GM21367 (cell line): ENCODE results near the gene FAM184A.
A peak's percentile ranks its signal among the peaks of the same experiment; 100 is the strongest.
"Not testable (repeated sequence)": the region's sequence is repeated elsewhere in the genome, so short reads cannot be mapped to it uniquely, and the experiment has no call there.

Source experiments
- ATAC-seq: cut with Tn5 transposase; IDR thresholded peaks from one replicate; pipeline ENCODE4 v1.9.1; 2021; ENCODE audit not compliant: unreplicated experiment

FAM184A gene, protein sequence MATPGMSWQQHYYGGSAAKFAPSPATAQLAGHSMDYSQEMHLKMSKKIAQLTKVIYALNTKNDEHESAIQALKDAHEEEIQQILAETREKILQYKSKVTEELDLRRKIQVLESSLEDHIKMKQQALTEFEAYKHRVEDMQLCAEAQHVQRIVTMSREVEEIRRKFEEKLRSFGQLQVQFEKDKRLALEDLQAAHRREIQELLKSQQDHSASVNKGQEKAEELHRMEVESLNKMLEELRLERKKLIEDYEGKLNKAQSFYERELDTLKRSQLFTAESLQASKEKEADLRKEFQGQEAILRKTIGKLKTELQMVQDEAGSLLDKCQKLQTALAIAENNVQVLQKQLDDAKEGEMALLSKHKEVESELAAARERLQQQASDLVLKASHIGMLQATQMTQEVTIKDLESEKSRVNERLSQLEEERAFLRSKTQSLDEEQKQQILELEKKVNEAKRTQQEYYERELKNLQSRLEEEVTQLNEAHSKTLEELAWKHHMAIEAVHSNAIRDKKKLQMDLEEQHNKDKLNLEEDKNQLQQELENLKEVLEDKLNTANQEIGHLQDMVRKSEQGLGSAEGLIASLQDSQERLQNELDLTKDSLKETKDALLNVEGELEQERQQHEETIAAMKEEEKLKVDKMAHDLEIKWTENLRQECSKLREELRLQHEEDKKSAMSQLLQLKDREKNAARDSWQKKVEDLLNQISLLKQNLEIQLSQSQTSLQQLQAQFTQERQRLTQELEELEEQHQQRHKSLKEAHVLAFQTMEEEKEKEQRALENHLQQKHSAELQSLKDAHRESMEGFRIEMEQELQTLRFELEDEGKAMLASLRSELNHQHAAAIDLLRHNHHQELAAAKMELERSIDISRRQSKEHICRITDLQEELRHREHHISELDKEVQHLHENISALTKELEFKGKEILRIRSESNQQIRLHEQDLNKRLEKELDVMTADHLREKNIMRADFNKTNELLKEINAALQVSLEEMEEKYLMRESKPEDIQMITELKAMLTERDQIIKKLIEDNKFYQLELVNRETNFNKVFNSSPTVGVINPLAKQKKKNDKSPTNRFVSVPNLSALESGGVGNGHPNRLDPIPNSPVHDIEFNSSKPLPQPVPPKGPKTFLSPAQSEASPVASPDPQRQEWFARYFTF

DNA sequence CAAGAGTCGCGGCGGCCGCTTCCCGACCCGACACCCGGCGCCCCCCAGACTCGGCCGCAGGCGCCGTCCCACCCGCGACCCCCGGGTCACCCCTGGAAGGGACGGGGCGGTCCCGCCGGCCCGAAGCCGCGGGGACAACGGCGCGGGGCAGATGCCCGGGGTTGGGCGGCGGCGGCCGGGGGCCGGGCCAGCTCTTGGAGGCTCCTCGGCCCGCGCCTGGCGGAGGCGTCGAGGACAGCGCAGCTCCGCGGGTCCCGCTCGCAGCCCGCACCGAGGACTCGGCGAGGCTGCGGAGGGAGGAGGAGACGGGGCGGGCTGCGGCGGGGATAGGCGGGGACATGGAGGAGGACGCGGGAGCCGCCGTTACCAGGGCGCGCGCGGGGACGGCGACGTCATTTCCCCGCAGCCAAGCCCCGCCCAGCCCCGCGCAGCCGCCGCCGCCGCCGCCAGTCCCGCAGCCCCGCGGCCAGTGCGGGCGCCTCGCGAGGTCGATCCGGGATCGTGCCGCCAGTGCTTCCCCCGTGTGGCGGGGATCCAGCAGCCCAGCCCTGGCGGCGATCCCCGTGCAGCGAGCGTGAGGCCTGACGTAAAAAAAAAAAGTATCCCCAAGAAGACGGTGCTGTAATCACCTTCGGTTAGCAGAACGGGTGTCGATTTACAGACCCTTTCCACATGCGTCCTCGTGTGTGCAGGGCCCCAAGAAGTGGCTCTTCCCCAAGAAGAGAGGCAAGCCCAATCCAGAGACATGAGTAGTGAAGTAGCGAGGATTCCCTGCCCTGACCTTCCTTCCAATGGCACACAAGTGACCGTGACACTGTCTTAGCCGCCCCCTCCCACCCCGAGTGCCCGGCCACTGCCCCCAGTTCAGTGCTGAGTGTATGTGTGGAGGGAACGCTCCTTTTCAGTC lies at the start of gene FAM184A:
FAM184A (minus strand) TSS at position 289 of the 907 bp plus-strand sequence. CDS start 365 bp downstream, outside the sequence.
- peak; percentile 60 for ATAC-seq

DNA sequence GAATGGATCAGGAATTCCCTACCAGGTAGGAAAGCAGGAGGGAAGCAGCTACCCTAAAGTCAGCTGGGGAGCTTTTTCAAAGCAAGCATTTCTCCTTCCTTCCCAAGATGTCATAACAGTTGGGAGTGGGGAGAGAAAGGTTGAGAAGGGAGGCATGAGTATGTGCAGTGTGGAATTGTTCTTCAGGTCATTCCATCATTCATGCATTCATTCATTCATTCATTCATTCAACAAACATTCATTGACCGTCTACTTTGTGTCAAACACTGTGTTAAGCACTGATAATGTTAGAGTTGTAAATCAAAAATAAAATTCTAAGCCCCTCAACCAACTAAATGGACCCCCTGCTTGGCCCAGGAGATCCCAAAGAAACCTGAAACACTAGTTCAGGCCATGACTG lies 49.2 kb upstream of the FAM184A start:
- no peak for ATAC-seq

DNA sequence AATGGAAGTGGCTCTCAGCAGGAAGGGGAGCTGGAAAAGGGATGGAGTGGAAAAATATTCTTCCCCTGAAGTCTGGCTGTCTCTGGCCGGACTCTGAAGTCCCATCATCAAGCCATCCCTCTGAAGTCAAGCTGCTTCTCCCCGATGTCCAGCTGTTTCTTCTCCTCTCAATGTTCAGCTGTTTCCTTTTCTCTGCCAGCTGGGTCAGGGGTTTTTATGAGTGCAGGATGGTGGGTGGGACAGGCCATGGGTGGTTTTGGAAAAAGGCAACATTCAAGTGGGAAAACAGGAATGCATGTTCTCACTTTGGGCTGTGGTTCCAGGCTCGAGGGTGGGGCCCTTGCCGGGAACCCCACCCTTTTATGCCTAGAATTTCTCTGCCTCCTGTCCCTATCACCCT lies 48.4 kb upstream of the FAM184A start:
- ATAC-seq = no peak

GRCh38 chr6:119126140-119126539 lies 47.7 kb upstream of the FAM184A start:
- no peak for ATAC-seq

DNA sequence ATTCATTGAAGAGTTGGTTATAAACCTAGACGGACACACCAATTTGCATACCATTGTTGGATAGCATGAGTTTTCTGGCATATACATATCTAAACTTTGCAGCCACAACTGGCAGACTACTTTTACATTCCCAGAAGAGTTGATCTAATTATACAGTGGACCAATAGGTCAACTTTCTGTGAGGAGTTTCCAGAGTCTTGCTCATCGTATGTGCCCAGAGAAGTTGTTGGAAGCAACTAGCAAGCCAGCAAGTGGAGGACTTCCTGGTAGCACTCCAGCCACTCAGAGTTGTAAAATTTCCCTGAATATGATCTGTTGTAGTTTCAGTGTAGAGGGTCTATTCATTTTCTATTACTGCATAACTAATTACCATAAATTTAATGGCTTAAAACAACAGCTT lies 47.1 kb upstream of the FAM184A start:
- ATAC-seq = no peak

DNA sequence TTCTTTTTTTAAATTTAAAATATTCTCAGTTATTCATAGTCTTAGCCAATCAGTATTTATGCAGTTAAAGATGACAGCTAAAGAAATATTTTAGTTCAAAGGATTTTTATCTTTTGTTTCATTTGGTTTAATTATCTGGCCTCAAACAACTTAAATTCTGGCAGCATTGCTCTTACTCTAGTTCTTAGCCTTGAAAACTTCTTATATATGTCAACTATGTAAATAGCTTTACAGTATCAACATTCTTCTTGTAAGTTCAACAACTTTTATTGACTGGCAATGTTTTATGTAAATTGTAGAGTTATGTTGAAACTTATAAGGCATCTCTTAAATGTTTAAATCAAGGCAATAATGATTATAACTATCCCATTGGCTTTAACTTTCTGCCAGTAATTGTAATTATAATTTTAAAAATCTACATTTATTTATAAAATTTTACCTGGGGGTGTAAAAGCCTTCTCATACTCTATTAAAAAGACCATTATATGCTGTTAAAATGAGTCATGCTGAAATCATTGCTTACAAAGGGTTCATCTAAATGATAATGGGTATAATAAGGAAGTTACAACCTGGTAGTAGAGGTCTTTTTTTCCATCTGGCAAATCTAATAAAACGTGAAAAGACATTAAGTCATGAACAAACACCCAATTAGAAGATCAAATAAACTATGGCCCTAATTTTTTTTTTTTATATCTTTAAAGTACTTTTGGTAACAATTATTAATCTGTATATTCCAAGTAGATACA lies 45.8 kb upstream of the FAM184A start:
- no peak for ATAC-seq

- ATAC-seq = no peak
These were observed 43.9 kb upstream of the FAM184A start for GRCh38 chr6:119122336-119122735.

DNA sequence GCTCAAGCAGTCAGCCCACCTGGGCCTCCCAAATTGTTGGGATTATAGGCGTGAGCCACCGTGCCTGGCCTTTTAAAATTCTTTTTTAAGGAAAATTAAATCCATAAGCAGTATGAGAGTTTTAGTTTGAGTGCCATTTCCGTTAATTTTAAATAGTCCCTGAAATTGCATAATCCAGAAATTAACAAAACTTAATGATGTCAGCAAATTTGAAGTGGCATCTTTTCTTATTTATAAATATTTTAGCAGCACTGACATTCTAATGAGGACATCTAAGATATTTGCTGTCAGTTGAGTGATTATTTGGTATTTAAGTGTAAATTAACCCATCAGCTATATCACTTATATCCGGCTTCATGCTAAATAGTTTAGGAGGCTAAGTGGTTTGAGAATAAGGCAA lies 42.9 kb upstream of the FAM184A start:
- no peak for ATAC-seq

GRCh38 chr6:119119989-119120388 lies 41.5 kb upstream of the FAM184A start:
- no peak for ATAC-seq

DNA sequence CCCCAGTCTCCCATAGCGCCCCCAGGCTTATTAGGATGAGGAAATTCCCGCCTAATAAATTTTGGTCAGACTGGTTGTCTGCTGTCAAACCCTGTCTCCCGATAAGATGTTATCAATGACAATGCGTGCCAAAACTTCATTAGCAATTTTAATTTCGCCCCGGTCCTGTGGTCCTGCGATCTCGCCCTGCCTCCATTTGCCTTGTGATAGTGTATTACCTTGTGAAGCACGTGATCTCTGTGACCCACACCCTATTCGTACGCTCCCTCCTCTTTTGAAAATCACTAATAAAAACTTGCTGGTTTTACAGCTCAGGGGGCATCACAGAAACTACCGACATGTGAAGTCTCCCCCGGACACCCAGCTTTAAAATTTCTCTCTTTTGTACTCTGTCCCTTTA lies 40.6 kb upstream of the FAM184A start:
- not testable (repeated sequence) for ATAC-seq

DNA sequence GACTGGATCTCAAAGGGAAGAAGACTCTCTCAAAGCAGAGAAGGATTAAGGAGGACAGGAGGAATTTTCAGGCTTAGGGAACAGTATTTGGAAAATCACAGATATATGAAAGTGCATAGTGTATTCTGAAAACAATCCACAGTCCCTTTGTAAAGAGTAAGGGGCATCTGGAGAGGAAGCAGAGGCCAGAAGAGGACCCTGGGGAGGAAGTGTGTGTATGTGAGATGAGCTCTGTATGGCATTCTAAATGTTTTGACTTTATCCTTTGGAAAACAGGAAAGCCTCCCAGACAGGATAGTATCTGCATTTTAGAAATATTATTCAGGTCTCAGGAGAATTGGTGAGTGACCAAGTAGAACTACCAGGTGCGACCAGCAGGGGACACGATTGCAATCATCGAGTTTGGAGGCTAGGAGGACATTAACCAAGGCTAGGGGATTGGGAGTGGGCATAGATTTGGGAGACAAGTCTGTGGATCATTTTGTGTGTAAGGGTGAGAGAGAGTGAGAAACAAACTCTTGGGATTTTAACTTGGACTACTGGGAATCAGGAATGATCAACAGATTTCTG lies 38.3 kb upstream of the FAM184A start:
- no peak for ATAC-seq

- ATAC-seq = no peak
These were observed 35.5 kb upstream of the FAM184A start for GRCh38 chr6:119113961-119114360.

GRCh38 chr6:119112812-119113530 lies 34.5 kb upstream of the FAM184A start:
- no peak for ATAC-seq

- ATAC-seq = peak; percentile 79
These were observed 32.4 kb upstream of the FAM184A start for GRCh38 chr6:119110601-119111548.

DNA sequence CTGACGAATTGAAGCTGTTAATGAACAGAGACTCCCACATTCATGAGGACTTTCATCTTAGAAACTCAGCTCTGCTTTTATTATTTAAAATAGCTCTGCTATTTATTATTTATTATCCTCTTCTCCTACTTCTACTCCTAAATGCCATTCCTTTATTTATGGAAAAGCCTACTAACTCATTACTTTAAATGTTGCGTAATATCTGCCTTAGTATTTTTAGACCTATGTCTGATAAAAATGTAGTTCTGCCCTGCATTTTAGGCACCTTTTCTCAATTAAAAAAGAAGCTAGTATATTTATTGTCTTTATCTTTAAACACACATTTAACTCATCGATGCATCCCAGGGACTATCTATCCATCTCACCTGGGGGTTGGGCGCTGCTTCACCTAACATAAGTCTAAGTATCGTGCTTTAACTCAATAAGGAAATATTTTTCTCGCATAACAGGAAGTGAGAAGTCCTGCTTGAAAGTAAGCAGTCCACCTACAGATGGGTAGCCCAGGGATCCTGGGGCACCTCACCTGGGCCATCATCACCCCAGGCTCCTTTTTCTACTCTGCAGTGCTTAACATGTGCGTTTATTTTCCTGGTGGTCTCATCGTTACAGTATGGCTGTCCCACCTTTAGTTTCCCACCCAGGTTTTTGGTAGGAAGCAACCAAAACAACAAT lies 31.3 kb upstream of the FAM184A start:
- no peak for ATAC-seq

DNA sequence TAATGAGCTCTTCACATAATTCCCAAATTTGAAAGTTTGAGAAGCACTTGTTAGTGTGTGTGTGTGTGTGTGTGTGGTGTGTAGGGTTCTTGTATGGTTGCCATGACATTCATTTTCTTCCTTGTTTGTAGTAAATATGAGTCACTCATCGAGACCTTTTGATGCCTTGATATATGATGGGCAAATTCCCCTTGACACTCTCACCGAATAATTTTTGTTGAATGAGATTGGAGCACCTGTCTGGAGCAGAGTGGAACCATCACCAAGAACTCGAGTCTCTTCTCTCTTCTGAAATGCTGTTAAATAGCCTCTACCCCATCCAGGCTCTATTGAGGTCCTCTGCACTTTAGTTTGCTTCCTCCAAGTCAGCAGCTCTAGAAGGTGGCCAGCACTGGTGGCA lies 29.6 kb upstream of the FAM184A start:
- ATAC-seq = no peak

- no peak for ATAC-seq
These were observed 26.8 kb upstream of the FAM184A start for GRCh38 chr6:119105282-119105681.
